MCF 10A (cell line): ENCODE data around the gene C20orf202. TPM values are rescaled to one million over a fixed set of nuclear protein-coding genes. Genes with fewer than 3 reads are reported as not detected.
A peak's percentile ranks its signal among the peaks of the same experiment; 100 is the strongest.

ENCODE experiments used
- BruUV-seq: library from RNA; stranded (reverse); fragments of 400-500 nt; replicated peaks from 2 replicates; lab custom pipeline; 2021; lab: Mats Ljungman, UMichigan
- CTCF ChIA-PET: fragments of 300-600 bp; sonication (Branson Sonifier 250); formaldehyde crosslinking; extraction: SDS; loops from one replicate; lab custom pipeline; 2021; ENCODE audit warnings: antibody characterized with exemption, inconsistent platforms; lab: Yijun Ruan, JAX
- POLR2A ChIA-PET: fragments of 300-600, 350-650 bp; sonication (Branson Sonifier 250); formaldehyde crosslinking; extraction: SDS; loops from one replicate; lab custom pipeline; 2020; ENCODE audit warnings: antibody characterized with exemption, inconsistent platforms; lab: Yijun Ruan, JAX
- DNase-seq: peaks from one replicate; pipeline ENCODE4 v3.0.0-alpha.2; 2018; ENCODE audit not compliant: unreplicated experiment
- H3K27ac Mint-ChIP-seq: one replicate; pipeline ENCODE4 v1.8.0; 2022; ENCODE audit warnings: mild to moderate bottlenecking, low read depth, mixed read lengths; ENCODE audit not compliant: unreplicated experiment
- H3K27me3 Mint-ChIP-seq: one replicate; pipeline ENCODE4 v1.8.0; 2022; ENCODE audit warnings: mixed read lengths; ENCODE audit not compliant: insufficient read depth, unreplicated experiment
- H3K36me3 Mint-ChIP-seq: one replicate; pipeline ENCODE4 v1.8.0; 2022; ENCODE audit warnings: mild to moderate bottlenecking, moderate library complexity, mixed read lengths; ENCODE audit not compliant: insufficient read depth, unreplicated experiment
- H3K4me1 Mint-ChIP-seq: one replicate; pipeline ENCODE4 v1.8.0; 2022; ENCODE audit warnings: mixed read lengths; ENCODE audit not compliant: insufficient read depth, unreplicated experiment
- H3K4me3 Mint-ChIP-seq: one replicate; pipeline ENCODE4 v1.8.0; 2022; ENCODE audit warnings: mild to moderate bottlenecking, moderate library complexity, mixed read lengths; ENCODE audit not compliant: unreplicated experiment
- H3K9me3 Mint-ChIP-seq: one replicate; pipeline ENCODE4 v1.8.0; 2022; ENCODE audit warnings: mixed read lengths; ENCODE audit not compliant: unreplicated experiment
- intact Hi-C: fragments of 100-400 bp; cut with micrococcal nuclease; formaldehyde crosslinking; loops from 2 replicates; pipeline ENCODE4 v1.14.1; 2022
- total RNA-seq: library from RNA; stranded (reverse); gene quantifications from 2 replicates; pipeline ENCODE4 v1.2.3, GENCODE V29; 2022
- TF ChIP-seq, protein P1 (sequence below): fragments of 200-600 bp; IDR thresholded peaks from one replicate; pipeline ENCODE4 v1.8.0; 2022; ENCODE audit warnings: antibody characterized with exemption, mild to moderate bottlenecking; ENCODE audit not compliant: unreplicated experiment

The C20orf202 gene
- total RNA-seq, 1 experiment from 2014 or later: not detected

GRCh38 chr20:1199212-1199873 is 3.9 kb upstream of the C20orf202 start:
- POLR2A ChIA-PET: interaction anchor here (0.8 to 1.0 kb wide), 2 partner anchors 12 to 35 kb away, joined by 3 to 5 read pairs; no protein-coding TSS in a partner anchor
- TF ChIP-seq, protein P1, sequence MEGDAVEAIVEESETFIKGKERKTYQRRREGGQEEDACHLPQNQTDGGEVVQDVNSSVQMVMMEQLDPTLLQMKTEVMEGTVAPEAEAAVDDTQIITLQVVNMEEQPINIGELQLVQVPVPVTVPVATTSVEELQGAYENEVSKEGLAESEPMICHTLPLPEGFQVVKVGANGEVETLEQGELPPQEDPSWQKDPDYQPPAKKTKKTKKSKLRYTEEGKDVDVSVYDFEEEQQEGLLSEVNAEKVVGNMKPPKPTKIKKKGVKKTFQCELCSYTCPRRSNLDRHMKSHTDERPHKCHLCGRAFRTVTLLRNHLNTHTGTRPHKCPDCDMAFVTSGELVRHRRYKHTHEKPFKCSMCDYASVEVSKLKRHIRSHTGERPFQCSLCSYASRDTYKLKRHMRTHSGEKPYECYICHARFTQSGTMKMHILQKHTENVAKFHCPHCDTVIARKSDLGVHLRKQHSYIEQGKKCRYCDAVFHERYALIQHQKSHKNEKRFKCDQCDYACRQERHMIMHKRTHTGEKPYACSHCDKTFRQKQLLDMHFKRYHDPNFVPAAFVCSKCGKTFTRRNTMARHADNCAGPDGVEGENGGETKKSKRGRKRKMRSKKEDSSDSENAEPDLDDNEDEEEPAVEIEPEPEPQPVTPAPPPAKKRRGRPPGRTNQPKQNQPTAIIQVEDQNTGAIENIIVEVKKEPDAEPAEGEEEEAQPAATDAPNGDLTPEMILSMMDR: no peak
- peaks cover 6% of the 10 kb centered on the region for H3K36me3 Mint-ChIP-seq
- no TSS peak for BruUV-seq
- DNase-seq: no peak
- no peak overlapping the region for H3K27ac Mint-ChIP-seq
- CTCF ChIA-PET: no interaction called here
- H3K4me1 Mint-ChIP-seq: no peaks in the 10 kb centered on the region
- H3K4me3 Mint-ChIP-seq: no peak overlapping the region
- no peaks in the 10 kb centered on the region for H3K9me3 Mint-ChIP-seq
- H3K27me3 Mint-ChIP-seq: peaks cover 34% of the 10 kb centered on the region
- intact Hi-C loops: no loop called here

DNA sequence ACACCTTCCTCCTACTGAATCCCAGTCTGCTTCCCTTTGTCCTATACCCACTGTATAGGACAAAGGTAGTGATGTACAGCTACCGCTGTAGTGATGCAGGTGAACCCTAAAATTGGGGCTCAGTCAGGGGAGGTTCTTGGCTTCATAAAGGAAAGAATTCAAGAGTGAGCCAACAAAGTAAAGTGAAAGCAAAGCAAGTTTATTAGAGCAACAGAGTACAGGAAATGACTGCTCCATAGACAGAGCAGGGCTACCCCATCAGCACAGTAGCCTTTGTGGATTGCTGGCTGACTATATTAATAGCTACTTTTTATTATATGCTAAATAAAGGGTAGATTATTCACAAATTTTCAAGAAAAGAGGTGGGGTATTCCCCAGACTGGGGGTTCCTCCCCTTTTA is 3.3 kb upstream of the C20orf202 start:
- no peaks in the 10 kb centered on the region for H3K4me1 Mint-ChIP-seq
- H3K9me3 Mint-ChIP-seq: no peaks in the 10 kb centered on the region
- H3K27ac Mint-ChIP-seq: no peak overlapping the region
- peaks cover 34% of the 10 kb centered on the region for H3K27me3 Mint-ChIP-seq
- no peak overlapping the region for H3K4me3 Mint-ChIP-seq
- intact Hi-C loops: no loop called here
- TF ChIP-seq, protein P1: no peak
- POLR2A ChIA-PET: interaction anchor here (0.8 kb wide), 1 partner anchor 11 kb away, joined by 5 read pairs; no protein-coding TSS in a partner anchor
- CTCF ChIA-PET: no interaction called here
- BruUV-seq: no TSS peak
- no peak for DNase-seq
- H3K36me3 Mint-ChIP-seq: peaks cover 6% of the 10 kb centered on the region

- H3K36me3 Mint-ChIP-seq: peaks cover 6% of the 10 kb centered on the region
- CTCF ChIA-PET: interaction anchor here (0.9 to 1.4 kb wide), 5 partner anchors 8 to 388 kb away, joined by 3 to 7 read pairs (median 4); no protein-coding TSS in a partner anchor
- H3K9me3 Mint-ChIP-seq: no peaks in the 10 kb centered on the region
- H3K27me3 Mint-ChIP-seq: peaks cover 18% of the 10 kb centered on the region
- H3K27ac Mint-ChIP-seq: no peak overlapping the region
- POLR2A ChIA-PET: interaction anchor here (0.9 kb wide), 1 partner anchor 11 kb away, joined by 5 read pairs; no protein-coding TSS in a partner anchor
- no peak overlapping the region for H3K4me3 Mint-ChIP-seq
- H3K4me1 Mint-ChIP-seq: no peaks in the 10 kb centered on the region
- DNase-seq: no peak
- no TSS peak for BruUV-seq
- intact Hi-C loops: no loop called here
- TF ChIP-seq, protein P1: no peak
These were observed 376 bp downstream of the C20orf202 start for GRCh38 chr20:1203630-1204029.

DNA sequence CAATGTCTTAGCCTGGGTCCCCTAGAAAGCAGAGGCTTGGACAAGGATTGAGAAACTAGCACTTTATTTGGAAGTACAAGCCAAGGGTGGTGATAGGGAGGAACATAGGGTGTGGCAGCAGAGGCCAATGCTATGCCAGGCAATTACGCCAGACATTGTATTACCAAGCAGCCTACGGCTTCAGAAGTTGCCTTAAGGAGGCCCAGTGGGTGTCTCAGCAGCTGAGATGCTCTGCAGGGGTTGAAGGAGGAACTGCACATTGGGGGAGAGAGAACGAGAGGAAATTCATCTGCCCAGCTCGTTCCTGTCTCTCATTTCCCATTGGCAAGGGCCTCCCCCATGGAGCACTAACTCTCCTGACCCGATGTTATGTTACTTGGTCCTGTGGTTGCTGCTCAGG is 859 bp downstream of the C20orf202 start:
- no peak overlapping the region for H3K27ac Mint-ChIP-seq
- no TSS peak for BruUV-seq
- H3K4me3 Mint-ChIP-seq: no peak overlapping the region
- POLR2A ChIA-PET: interaction anchor here (0.6 to 0.9 kb wide), 3 partner anchors 10 to 191 kb away, joined by 3 to 5 read pairs (median 3); no protein-coding TSS in a partner anchor
- H3K4me1 Mint-ChIP-seq: no peaks in the 10 kb centered on the region
- peaks cover 15% of the 10 kb centered on the region for H3K27me3 Mint-ChIP-seq
- CTCF ChIA-PET: interaction anchor here (0.9 to 1.2 kb wide), 3 partner anchors 9 to 300 kb away, joined by 4 to 6 read pairs (median 4); no protein-coding TSS in a partner anchor
- TF ChIP-seq, protein P1: no peak
- peaks cover 6% of the 10 kb centered on the region for H3K36me3 Mint-ChIP-seq
- intact Hi-C loops: no loop called here
- peak; percentile 53 for DNase-seq
- no peaks in the 10 kb centered on the region for H3K9me3 Mint-ChIP-seq
